GM12878 (cell line): ENCODE data around the gene TEX22. TPM values are rescaled to one million over a fixed set of nuclear protein-coding genes. Genes with fewer than 3 reads are reported as not detected.

Source experiments
- BHLHE40 ChIP-seq, 2 experiments: fragments of 450-650 bp in 1 of 2; IDR thresholded peaks; 2 replicates each; pipeline ENCODE4 v1.6.1; 2011 to 2017; ENCODE audit warnings: low read depth in 2 of 2, borderline replicate concordance in 1 of 2, improper control_type of control experiment in 1 of 2, low read length in 1 of 2, mild to moderate bottlenecking in 1 of 2
- BRCA1 ChIP-seq: IDR thresholded peaks from 2 replicates; pipeline ENCODE4 v1.6.1; 2011; ENCODE audit warnings: low read depth, low read length, improper control_type of control experiment
- CBFB ChIP-seq: IDR thresholded peaks from 2 replicates; pipeline ENCODE4 v1.6.1; 2016; ENCODE audit warnings: antibody characterized with exemption, low read depth
- CREB1 ChIP-seq: IDR thresholded peaks from 2 replicates; pipeline ENCODE4 v1.6.1; 2012; ENCODE audit warnings: low read depth, mild to moderate bottlenecking, inconsistent platforms
- CREM ChIP-seq: IDR thresholded peaks from 2 replicates; pipeline ENCODE4 v1.6.1; 2014; ENCODE audit warnings: antibody characterized with exemption, low read depth
- EGR1 ChIP-seq, 2 experiments: IDR thresholded peaks; 1 replicate in 1 of 2; 2 replicates in 1 of 2; pipeline ENCODE4 v1.6.1; 2011 to 2012; ENCODE audit warnings: low read depth in 2 of 2, low read length in 2 of 2, borderline replicate concordance in 1 of 2, mild to moderate bottlenecking in 1 of 2, moderate library complexity in 1 of 2
- EZH2 ChIP-seq: IDR thresholded peaks from 2 replicates; pipeline ENCODE4 v1.6.1; 2012; ENCODE audit warnings: low read depth, mild to moderate bottlenecking, control low read depth, inconsistent platforms, low read length, borderline replicate concordance; ENCODE audit not compliant: control insufficient read depth
- GATAD2B ChIP-seq: fragments of 450-650 bp; conservative IDR thresholded peaks from 2 replicates; pipeline ENCODE4 v1.6.1; 2017; ENCODE audit warnings: low read depth, mild to moderate bottlenecking, moderate library complexity
- HDAC6 ChIP-seq: fragments of 200-600 bp; sonication (generic); IDR thresholded peaks from one replicate; pipeline ENCODE4 v1.8.0; 2017; ENCODE audit warnings: antibody characterized with exemption; ENCODE audit not compliant: unreplicated experiment
- IKZF1 ChIP-seq: fragments of 450-650 bp; conservative IDR thresholded peaks from 2 replicates; pipeline ENCODE4 v1.6.1; 2017; ENCODE audit warnings: antibody characterized with exemption, mild to moderate bottlenecking
- IKZF2 ChIP-seq, 2 experiments: fragments of 450-650 bp; IDR thresholded peaks; 2 replicates each; pipeline ENCODE4 v1.6.1; 2017; ENCODE audit warnings: mild to moderate bottlenecking in 2 of 2, moderate library complexity in 2 of 2
- LARP7 ChIP-seq: fragments of 450-650 bp; IDR thresholded peaks from 2 replicates; pipeline ENCODE4 v1.6.1; 2017; ENCODE audit warnings: mild to moderate bottlenecking
- MXI1 ChIP-seq: fragments of 150-350 bp; IDR thresholded peaks from 2 replicates; pipeline ENCODE4 v1.6.1; 2011; ENCODE audit warnings: low read depth, mild to moderate bottlenecking, inconsistent platforms, low read length, improper control_type of control experiment
- NFYA ChIP-seq: IDR thresholded peaks from 2 replicates; pipeline ENCODE4 v1.6.1; 2011; ENCODE audit warnings: low read depth, mild to moderate bottlenecking, low read length, improper control_type of control experiment, borderline replicate concordance
- NR2F1 ChIP-seq: fragments of 450-650 bp; conservative IDR thresholded peaks from 2 replicates; pipeline ENCODE4 v1.6.1; 2017; ENCODE audit warnings: mild to moderate bottlenecking
- POLR2AphosphoS5 ChIP-seq: IDR thresholded peaks from 2 replicates; pipeline ENCODE4 v1.6.1; 2011; ENCODE audit warnings: mild to moderate bottlenecking, low read length, inconsistent platforms
- RB1 ChIP-seq: fragments of 450-650 bp; formaldehyde crosslinking; IDR thresholded peaks from 2 replicates; pipeline ENCODE4 v1.6.1; 2017; ENCODE audit warnings: mild to moderate bottlenecking, borderline replicate concordance
- SMAD5 ChIP-seq: IDR thresholded peaks from 2 replicates; pipeline ENCODE4 v1.6.1; 2016; ENCODE audit warnings: antibody characterized with exemption, low read depth
- SMARCA5 ChIP-seq: fragments of 450-650 bp; IDR thresholded peaks from 2 replicates; pipeline ENCODE4 v1.6.1; 2017; ENCODE audit warnings: mild to moderate bottlenecking
- SP1 ChIP-seq: IDR thresholded peaks from one replicate; pipeline ENCODE4 v1.6.1; 2011; ENCODE audit warnings: low read depth, low read length
- SRF ChIP-seq, 2 experiments: IDR thresholded peaks; 2 replicates each; pipeline ENCODE4 v1.6.1; 2011; ENCODE audit warnings: low read depth in 2 of 2, low read length in 2 of 2, mild to moderate bottlenecking in 1 of 2, moderate library complexity in 1 of 2
- TAF1 ChIP-seq: IDR thresholded peaks from 2 replicates; pipeline ENCODE4 v1.6.1; 2011; ENCODE audit warnings: mild to moderate bottlenecking, low read depth, low read length, borderline replicate concordance
- TARDBP ChIP-seq: IDR thresholded peaks from 2 replicates; pipeline ENCODE4 v1.6.1; 2016; ENCODE audit warnings: borderline replicate concordance
- TCF12 ChIP-seq: IDR thresholded peaks from 2 replicates; pipeline ENCODE4 v1.6.1; 2011; ENCODE audit warnings: low read depth, mild to moderate bottlenecking, low read length
- YY1 ChIP-seq: IDR thresholded peaks from 2 replicates; pipeline ENCODE4 v1.6.1; 2011; ENCODE audit warnings: low read depth, mild to moderate bottlenecking, low read length
- ZBED1 ChIP-seq: IDR thresholded peaks from 2 replicates; pipeline ENCODE4 v1.6.1; 2016; ENCODE audit warnings: borderline replicate concordance
- ZNF207 ChIP-seq: fragments of 450-650 bp; IDR thresholded peaks from 2 replicates; pipeline ENCODE4 v1.6.1; 2014; ENCODE audit warnings: antibody characterized with exemption, mild to moderate bottlenecking, borderline replicate concordance
- polyA plus RNA-seq, 11 experiments: library from polyadenylated mRNA; depleted of rRNA in 4 of 11; unstranded in 6 of 11; stranded (reverse) in 5 of 11; fragments of >200 nt; fragmentation: Nextera tagmentation in 4 of 11; fragmentation: Illumina TruSeq in 1 of 11; extraction: Ambion mirVana in 4 of 11; extraction: Trizol in 1 of 11; gene quantifications; 1 replicate in 1 of 11; 2 replicates in 10 of 11; pipeline versions ENCODE4 v1.2.1 to v1.2.3, GENCODE V29; 2011 to 2016; ENCODE audit warnings: inconsistent platforms in 2 of 11, missing spikeins in 2 of 11, low read depth in 1 of 11
- total RNA-seq, 4 experiments: library from RNA; depleted of rRNA in 3 of 4; stranded (reverse); fragments of >200 nt in 3 of 4; fragmentation: Illumina TruSeq in 1 of 4; extraction: Trizol in 1 of 4; gene quantifications; 2 replicates each; pipeline versions ENCODE4 v1.2.1 to v1.2.3, GENCODE V29; 2013 to 2021
- TF ChIP-seq, protein P1 (sequence below), 3 experiments: IDR thresholded peaks in 2 of 3; conservative IDR thresholded peaks in 1 of 3; 2 replicates each; pipeline ENCODE4 v1.5.1; 2011; ENCODE audit warnings: low read depth in 3 of 3, low read length in 3 of 3, mild to moderate bottlenecking in 3 of 3, control low read depth in 2 of 3, moderate library complexity in 2 of 3, inconsistent platforms in 1 of 3, mixed read lengths in 1 of 3; ENCODE audit not compliant: control insufficient read depth in 2 of 3, insufficient read depth in 1 of 3; ENCODE audit errors: extremely low read depth in 1 of 3
- TF ChIP-seq, protein P2 (sequence below): fragments of 450-650 bp; conservative IDR thresholded peaks from 2 replicates; pipeline ENCODE4 v1.6.1; 2017; ENCODE audit warnings: mild to moderate bottlenecking, moderate library complexity

Gene TEX22
- total and polyA plus RNA-seq, 10 of the 15 experiments (the other 5 are each of a cell fraction or from before 2014, with no cell fraction given): 0.02 to 4.0 (median 0.63) TPM; not detected in 1

DNA sequence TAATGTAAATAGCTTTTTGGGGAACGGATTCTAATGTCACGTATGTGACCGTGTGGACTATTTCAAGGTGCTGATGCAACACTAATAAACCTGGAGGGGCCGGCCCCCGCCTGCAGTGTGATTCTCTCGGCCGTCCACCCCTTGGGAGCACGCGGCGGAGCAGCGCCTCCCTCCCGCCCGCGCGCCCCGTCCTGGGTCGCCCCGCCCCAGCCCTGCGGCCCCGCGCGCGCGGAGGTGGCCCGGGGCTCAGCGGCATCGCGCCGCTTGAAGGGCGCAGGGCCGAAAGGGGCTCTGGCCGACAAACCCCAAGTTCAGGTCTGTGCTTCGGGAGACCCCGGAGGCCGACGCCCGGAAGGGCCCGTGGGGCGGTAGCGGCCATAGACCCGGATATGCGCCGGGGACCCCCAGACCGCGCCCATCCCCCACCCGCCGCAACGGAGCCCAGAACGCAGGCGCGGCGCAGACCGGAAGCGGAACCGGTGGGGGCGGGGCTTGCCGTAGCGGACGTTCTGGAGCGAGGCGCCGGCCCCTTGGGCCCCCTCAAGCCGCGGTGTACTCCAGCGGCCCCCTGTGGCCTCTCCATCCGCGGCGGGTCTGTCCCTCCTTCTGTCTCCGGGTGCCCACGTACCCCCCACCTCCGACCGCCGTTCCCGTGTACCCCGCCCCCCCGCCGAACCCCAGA is at the start of gene TEX22 (continued):
- TF ChIP-seq HDAC6 (peak; percentile 41), MXI1 (no peak), GATAD2B (peak; percentile 99), NFYA (no peak), ZBED1 (no peak), NR2F1 (peak; percentile 83), LARP7 (peak; percentile 92), ZNF207 (peak; percentile 48; the same call in 1 of the 2 replicates), SMAD5 (0 out of 2 replicates have a peak, but pooled peaks have one; percentile 53), SP1 (peak; percentile 50), EGR1 (IDR thresholded peaks at IDR 0.05; ENCODE audit: borderline replicate concordance in 1 of 2, low read depth in 2 of 2, low read length in 2 of 2) (peak in 1 of 2 experiments; percentile 46; a peak in 1 of 3 replicates), RB1 (peak; percentile 96), EZH2 (no peak), CBFB (peak; percentile 83), TAF1 (peak; percentile 55; the same call in 1 of the 2 replicates), BHLHE40 (IDR thresholded peaks at IDR 0.05; ENCODE audit: borderline replicate concordance in 1 of 2, low read depth in 2 of 2, low read length in 1 of 2) (peak; percentile 12 to 71; a peak in 2 of 4 replicates), IKZF1 (peak; percentile 83), CREM (0 out of 2 replicates have a peak, but pooled peaks have one; percentile 17), CREB1 (peak; percentile 38; the same call in 1 of the 2 replicates), YY1 (peak; percentile 81; the same call in 1 of the 2 replicates), SMARCA5 (no peak), TCF12 (0 out of 2 replicates have a peak, but pooled peaks have one; percentile 18), IKZF2 (IDR thresholded peaks at IDR 0.05) (no peak), TARDBP (peak; percentile 18; the same call in 1 of the 2 replicates), POLR2AphosphoS5 (peak; percentile 43; the same call in 1 of the 2 replicates), SRF (IDR thresholded peaks at IDR 0.05; ENCODE audit: low read depth in 2 of 2, low read length in 2 of 2) (peak in 1 of 2 experiments; percentile 29; a peak in 1 of 4 replicates), BRCA1 (peak; percentile 13; the same call in 1 of the 2 replicates)
- TF ChIP-seq, protein P1, sequence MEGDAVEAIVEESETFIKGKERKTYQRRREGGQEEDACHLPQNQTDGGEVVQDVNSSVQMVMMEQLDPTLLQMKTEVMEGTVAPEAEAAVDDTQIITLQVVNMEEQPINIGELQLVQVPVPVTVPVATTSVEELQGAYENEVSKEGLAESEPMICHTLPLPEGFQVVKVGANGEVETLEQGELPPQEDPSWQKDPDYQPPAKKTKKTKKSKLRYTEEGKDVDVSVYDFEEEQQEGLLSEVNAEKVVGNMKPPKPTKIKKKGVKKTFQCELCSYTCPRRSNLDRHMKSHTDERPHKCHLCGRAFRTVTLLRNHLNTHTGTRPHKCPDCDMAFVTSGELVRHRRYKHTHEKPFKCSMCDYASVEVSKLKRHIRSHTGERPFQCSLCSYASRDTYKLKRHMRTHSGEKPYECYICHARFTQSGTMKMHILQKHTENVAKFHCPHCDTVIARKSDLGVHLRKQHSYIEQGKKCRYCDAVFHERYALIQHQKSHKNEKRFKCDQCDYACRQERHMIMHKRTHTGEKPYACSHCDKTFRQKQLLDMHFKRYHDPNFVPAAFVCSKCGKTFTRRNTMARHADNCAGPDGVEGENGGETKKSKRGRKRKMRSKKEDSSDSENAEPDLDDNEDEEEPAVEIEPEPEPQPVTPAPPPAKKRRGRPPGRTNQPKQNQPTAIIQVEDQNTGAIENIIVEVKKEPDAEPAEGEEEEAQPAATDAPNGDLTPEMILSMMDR (IDR thresholded peaks at IDR 0.05 in 2 of 3, conservative IDR thresholded peaks at IDR 0.05 in 1 of 3; ENCODE audit: control insufficient read depth in 2 of 3, extremely low read depth in 1 of 3, insufficient read depth in 1 of 3, low read depth in 3 of 3, low read length in 3 of 3): peak; percentile 5 to 38 (median 35); a peak in 3 of 6 replicates
- TF ChIP-seq, protein P2, sequence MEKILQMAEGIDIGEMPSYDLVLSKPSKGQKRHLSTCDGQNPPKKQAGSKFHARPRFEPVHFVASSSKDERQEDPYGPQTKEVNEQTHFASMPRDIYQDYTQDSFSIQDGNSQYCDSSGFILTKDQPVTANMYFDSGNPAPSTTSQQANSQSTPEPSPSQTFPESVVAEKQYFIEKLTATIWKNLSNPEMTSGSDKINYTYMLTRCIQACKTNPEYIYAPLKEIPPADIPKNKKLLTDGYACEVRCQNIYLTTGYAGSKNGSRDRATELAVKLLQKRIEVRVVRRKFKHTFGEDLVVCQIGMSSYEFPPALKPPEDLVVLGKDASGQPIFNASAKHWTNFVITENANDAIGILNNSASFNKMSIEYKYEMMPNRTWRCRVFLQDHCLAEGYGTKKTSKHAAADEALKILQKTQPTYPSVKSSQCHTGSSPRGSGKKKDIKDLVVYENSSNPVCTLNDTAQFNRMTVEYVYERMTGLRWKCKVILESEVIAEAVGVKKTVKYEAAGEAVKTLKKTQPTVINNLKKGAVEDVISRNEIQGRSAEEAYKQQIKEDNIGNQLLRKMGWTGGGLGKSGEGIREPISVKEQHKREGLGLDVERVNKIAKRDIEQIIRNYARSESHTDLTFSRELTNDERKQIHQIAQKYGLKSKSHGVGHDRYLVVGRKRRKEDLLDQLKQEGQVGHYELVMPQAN: peak; percentile 80
